ENCODE data around the gene GNAS. TPM values are rescaled to one million over a fixed set of nuclear protein-coding genes. Genes with fewer than 3 reads are reported as not detected.

GNAS gene
- total RNA-seq, 1 donor from 2014 or later = 663 TPM

- no peak for DNase-seq (ENCODE audit: low spot score in 2 of 2)
- Histone ChIP-seq H3K27ac (no peak overlapping the region), H3K4me1 (peaks cover 3 to 4% of the 10 kb centered on the region in 2 donors), H3K9me3 (no peaks in the 10 kb centered on the region), H3K36me3 (no peaks in the 10 kb centered on the region), H3K27me3 (no peaks in the 10 kb centered on the region), H3K4me3 (no peak overlapping the region)
- intact Hi-C loops (cut with DNase I) = no loop called here
- no peak for TF ChIP-seq CTCF (IDR thresholded peaks at IDR 0.05)
These were observed 74.4 kb downstream of the GNAS start for GRCh38 chr20:58926802-58927489.

GRCh38 chr20:58927490-58928061, 75.1 kb downstream of the GNAS start:
- no peaks in the 10 kb centered on the region for H3K9me3 ChIP-seq
- no peak overlapping the region for H3K4me3 ChIP-seq
- no peaks in the 10 kb centered on the region for H3K36me3 ChIP-seq
- no peak overlapping the region for H3K27ac ChIP-seq
- intact Hi-C loops (cut with DNase I) = no loop called here
- no peak for DNase-seq (ENCODE audit: low spot score in 2 of 2)
- peaks cover 3 to 4% of the 10 kb centered on the region in 2 donors for H3K4me1 ChIP-seq
- TF ChIP-seq CTCF (IDR thresholded peaks at IDR 0.05) = no peak
- H3K27me3 ChIP-seq = no peaks in the 10 kb centered on the region

- Histone ChIP-seq H3K9me3 (no peaks in the 10 kb centered on the region), H3K36me3 (no peaks in the 10 kb centered on the region), H3K4me3 (no peak overlapping the region), H3K4me1 (peaks cover 3 to 4% of the 10 kb centered on the region in 2 donors), H3K27me3 (no peaks in the 10 kb centered on the region), H3K27ac (no peak overlapping the region)
- DNase-seq (ENCODE audit: low spot score in 2 of 2) = no peak
- no peak for TF ChIP-seq CTCF (IDR thresholded peaks at IDR 0.05)
- intact Hi-C loops (cut with DNase I) = no loop called here
These were observed 78.0 kb downstream of the GNAS start for GRCh38 chr20:58930496-58930895.

GRCh38 chr20:58932170-58932569, 79.7 kb downstream of the GNAS start:
- peaks cover 3 to 4% of the 10 kb centered on the region in 2 donors for H3K4me1 ChIP-seq
- intact Hi-C loops (cut with DNase I) = no loop called here
- H3K9me3 ChIP-seq = no peaks in the 10 kb centered on the region
- no peak for DNase-seq (ENCODE audit: low spot score in 2 of 2)
- no peak for TF ChIP-seq CTCF (IDR thresholded peaks at IDR 0.05)
- no peak overlapping the region for H3K27ac ChIP-seq
- H3K4me3 ChIP-seq = no peak overlapping the region
- no peaks in the 10 kb centered on the region for H3K36me3 ChIP-seq
- no peaks in the 10 kb centered on the region for H3K27me3 ChIP-seq

- DNase-seq (ENCODE audit: low spot score in 2 of 2) = no peak
- Histone ChIP-seq H3K4me1 (no peaks in the 10 kb centered on the region), H3K27me3 (no peaks in the 10 kb centered on the region), H3K36me3 (no peaks in the 10 kb centered on the region), H3K27ac (no peak overlapping the region), H3K9me3 (no peaks in the 10 kb centered on the region), H3K4me3 (no peak overlapping the region)
- intact Hi-C loops (cut with DNase I) = no loop called here
- no peak for TF ChIP-seq CTCF (IDR thresholded peaks at IDR 0.05)
These were observed 85.6 kb downstream of the GNAS start for GRCh38 chr20:58938078-58938477.

All from ascending aorta (tissue), 2 donors.